ENCODE measurements around the gene HUNK. TPM values are rescaled to one million over a fixed set of nuclear protein-coding genes. Genes with fewer than 3 reads are reported as not detected.

HUNK gene
- total and polyA plus RNA-seq, 2 experiments from 2014 or later, result 7.1 to 10.8 TPM

DNA sequence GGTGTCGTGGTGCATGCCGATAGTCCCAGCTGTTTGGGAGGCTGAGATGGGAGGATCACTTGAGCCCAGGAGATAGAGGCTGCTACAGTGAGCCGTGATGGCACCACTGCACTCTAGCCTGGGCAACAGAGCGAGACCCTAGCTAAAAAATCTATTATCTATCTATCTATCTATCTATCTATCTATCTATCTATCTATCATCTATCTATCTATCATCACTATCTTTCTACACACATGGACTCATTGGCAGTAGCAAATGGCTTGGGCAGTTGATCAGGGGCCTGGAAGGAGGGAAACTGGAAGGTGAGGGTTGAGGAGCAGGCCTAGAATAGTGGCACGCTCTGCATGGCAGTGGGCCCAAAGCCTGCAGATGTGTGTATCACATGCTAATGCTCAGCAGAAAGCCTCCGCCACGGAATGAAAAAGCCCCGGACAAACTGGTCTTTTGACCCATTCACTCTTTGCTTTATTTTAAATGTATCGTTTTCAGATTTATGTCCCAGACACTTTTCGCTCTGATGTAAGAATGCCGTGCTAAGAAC is 7.3 kb upstream of the HUNK start:
- Histone ChIP-seq H3K36me3 (replicated peaks; ENCODE audit: insufficient read depth, low read depth) (no peaks in the 10 kb centered on the region), H3K79me2 (no peaks in the 10 kb centered on the region), H3K27ac (no peak overlapping the region), H3K9me3 (ENCODE audit: low read depth) (no peaks in the 10 kb centered on the region), H3K4me2 (no peak overlapping the region), H2AFZ (no peak overlapping the region), H4K20me1 (ENCODE audit: insufficient read depth, poor library complexity, severe bottlenecking) (no peaks in the 10 kb centered on the region), H3K27me3 (no peaks in the 10 kb centered on the region), H3K4me1 (ENCODE audit: insufficient read depth) (no peaks in the 10 kb centered on the region), H3K9me2 (replicated peaks; ENCODE audit: insufficient read depth) (no peaks in the 10 kb centered on the region), H3K4me3 (no peak overlapping the region)
- DNase-seq (ENCODE audit: low spot score), result no peak
- no peak for TF ChIP-seq EZH2 (IDR thresholded peaks at IDR 0.05; ENCODE audit: borderline replicate concordance)
- no peak for TF ChIP-seq EZH2phosphoT487 (IDR thresholded peaks at IDR 0.05; ENCODE audit: low read depth, severe bottlenecking, unreplicated experiment)
- TF ChIP-seq, protein P1, sequence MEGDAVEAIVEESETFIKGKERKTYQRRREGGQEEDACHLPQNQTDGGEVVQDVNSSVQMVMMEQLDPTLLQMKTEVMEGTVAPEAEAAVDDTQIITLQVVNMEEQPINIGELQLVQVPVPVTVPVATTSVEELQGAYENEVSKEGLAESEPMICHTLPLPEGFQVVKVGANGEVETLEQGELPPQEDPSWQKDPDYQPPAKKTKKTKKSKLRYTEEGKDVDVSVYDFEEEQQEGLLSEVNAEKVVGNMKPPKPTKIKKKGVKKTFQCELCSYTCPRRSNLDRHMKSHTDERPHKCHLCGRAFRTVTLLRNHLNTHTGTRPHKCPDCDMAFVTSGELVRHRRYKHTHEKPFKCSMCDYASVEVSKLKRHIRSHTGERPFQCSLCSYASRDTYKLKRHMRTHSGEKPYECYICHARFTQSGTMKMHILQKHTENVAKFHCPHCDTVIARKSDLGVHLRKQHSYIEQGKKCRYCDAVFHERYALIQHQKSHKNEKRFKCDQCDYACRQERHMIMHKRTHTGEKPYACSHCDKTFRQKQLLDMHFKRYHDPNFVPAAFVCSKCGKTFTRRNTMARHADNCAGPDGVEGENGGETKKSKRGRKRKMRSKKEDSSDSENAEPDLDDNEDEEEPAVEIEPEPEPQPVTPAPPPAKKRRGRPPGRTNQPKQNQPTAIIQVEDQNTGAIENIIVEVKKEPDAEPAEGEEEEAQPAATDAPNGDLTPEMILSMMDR (IDR thresholded peaks at IDR 0.05; ENCODE audit: poor library complexity), result no peak
- 89% methylated on average over 11 of the region's 11 CpGs for WGBS (ENCODE audit: low lambda C conversion rate, missing lambda C conversion rate)

DNA sequence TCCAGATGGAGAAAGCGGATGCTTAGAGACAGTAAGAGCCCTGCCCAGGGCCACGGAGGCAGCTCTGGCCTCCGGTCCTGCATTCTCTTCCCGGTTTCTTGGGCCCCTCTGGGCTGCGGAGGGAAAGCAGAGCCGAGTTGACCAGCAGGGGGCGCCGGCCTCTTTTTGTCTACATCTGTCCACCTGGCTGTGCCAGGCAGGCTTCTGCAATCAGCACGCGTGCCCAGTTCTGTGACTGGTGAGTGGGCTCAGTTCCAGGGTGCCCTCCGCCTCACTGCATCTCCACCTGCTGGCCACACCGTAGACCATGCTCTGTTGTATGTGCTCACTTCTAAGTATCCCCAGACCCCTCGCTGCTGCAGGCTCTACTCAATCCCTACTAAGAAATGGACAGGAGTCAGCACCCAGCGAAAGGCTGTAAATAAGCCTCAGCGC is 6.7 kb upstream of the HUNK start:
- H3K27ac ChIP-seq, result no peak overlapping the region
- no peaks in the 10 kb centered on the region for H3K36me3 ChIP-seq (replicated peaks; ENCODE audit: insufficient read depth, low read depth)
- no peak overlapping the region for H3K4me2 ChIP-seq
- no peak for TF ChIP-seq EZH2 (IDR thresholded peaks at IDR 0.05; ENCODE audit: borderline replicate concordance)
- TF ChIP-seq, protein P1 (IDR thresholded peaks at IDR 0.05; ENCODE audit: poor library complexity), result peak; percentile 88
- H3K9me2 ChIP-seq (replicated peaks; ENCODE audit: insufficient read depth), result no peaks in the 10 kb centered on the region
- no peaks in the 10 kb centered on the region for H3K27me3 ChIP-seq
- no peaks in the 10 kb centered on the region for H3K9me3 ChIP-seq (ENCODE audit: low read depth)
- DNase-seq (ENCODE audit: low spot score), result peak; percentile 94
- H4K20me1 ChIP-seq (ENCODE audit: insufficient read depth, poor library complexity, severe bottlenecking), result no peaks in the 10 kb centered on the region
- no peak overlapping the region for H2AFZ ChIP-seq
- no peaks in the 10 kb centered on the region for H3K4me1 ChIP-seq (ENCODE audit: insufficient read depth)
- WGBS (ENCODE audit: low lambda C conversion rate, missing lambda C conversion rate), result 26% methylated on average over 15 of the region's 15 CpGs
- no peaks in the 10 kb centered on the region for H3K79me2 ChIP-seq
- H3K4me3 ChIP-seq, result no peak overlapping the region

DNA sequence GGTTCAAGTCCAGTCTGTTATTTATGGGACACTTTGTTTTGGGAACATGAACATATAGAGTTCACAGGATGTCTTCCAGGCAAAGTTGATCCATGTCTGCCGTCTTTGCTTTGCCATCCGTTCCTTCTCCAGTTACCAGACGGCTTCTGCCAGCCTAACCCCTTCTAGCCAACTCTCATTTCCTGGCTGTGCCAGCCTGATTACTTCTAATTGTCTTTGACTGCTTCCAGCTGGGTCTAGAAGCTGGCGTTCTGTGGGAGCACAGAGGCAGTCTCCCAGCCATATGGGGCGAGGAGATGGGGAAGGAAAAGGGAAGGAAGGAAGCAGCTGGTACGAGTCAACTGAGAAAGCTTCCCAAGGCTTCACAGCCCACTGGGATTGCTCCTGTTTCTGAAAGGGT is 3.1 kb upstream of the HUNK start:
- Histone ChIP-seq H3K27me3 (no peaks in the 10 kb centered on the region), H3K79me2 (peaks cover 14% of the 10 kb centered on the region), H3K9me2 (replicated peaks; ENCODE audit: insufficient read depth) (no peaks in the 10 kb centered on the region), H2AFZ (no peak overlapping the region), H3K4me3 (no peak overlapping the region), H3K4me1 (ENCODE audit: insufficient read depth) (no peaks in the 10 kb centered on the region), H3K27ac (no peak overlapping the region), H3K9me3 (ENCODE audit: low read depth) (no peaks in the 10 kb centered on the region), H4K20me1 (ENCODE audit: insufficient read depth, poor library complexity, severe bottlenecking) (no peaks in the 10 kb centered on the region), H3K36me3 (replicated peaks; ENCODE audit: insufficient read depth, low read depth) (no peaks in the 10 kb centered on the region), H3K4me2 (no peak overlapping the region)
- WGBS (ENCODE audit: low lambda C conversion rate, missing lambda C conversion rate), result 78% methylated on average over 6 of the region's 6 CpGs
- TF ChIP-seq, protein P1 (IDR thresholded peaks at IDR 0.05; ENCODE audit: poor library complexity), result no peak
- TF ChIP-seq EZH2phosphoT487 (IDR thresholded peaks at IDR 0.05; ENCODE audit: low read depth, severe bottlenecking, unreplicated experiment) (no peak), EZH2 (IDR thresholded peaks at IDR 0.05; ENCODE audit: borderline replicate concordance) (no peak)
- DNase-seq (ENCODE audit: low spot score), result no peak
